ENCODE measurements around the gene RERG. TPM values are rescaled to one million over a fixed set of nuclear protein-coding genes. Genes with fewer than 3 reads are reported as not detected.

RERG gene
- total RNA-seq, 1 donor: not detected

DNA sequence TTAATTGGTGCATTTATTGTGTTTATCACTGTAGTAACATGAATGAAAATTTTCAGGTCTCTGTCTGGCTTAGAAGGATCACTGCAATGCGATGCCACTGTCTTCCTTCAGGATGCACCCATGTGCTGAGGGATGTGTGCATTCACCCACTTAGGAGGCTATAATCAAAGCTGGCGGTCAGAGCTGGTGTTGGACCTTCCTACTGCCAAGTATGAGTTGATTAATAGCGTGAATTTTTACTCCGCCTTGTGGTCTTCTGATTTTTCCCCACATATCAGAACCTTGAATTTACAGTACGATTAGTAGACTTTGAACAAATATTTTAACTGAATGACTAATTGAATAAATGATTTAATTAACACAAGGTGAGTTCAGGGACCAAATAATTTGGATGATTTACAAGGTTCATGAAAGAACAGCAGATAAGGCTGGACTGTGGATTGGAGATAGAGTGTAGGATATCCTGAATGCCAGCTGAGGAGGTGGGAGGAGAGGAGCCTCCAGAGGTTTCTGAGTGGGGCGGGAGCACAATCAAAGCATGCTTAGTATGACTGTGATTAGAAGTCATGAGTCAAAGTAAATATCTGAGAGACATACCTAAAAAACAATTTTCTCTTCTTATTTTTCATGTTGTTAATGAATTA, 50.1 kb downstream of the RERG start:
- no peak for DNase-seq (ENCODE audit: low read depth)
- TF ChIP-seq, protein P1, sequence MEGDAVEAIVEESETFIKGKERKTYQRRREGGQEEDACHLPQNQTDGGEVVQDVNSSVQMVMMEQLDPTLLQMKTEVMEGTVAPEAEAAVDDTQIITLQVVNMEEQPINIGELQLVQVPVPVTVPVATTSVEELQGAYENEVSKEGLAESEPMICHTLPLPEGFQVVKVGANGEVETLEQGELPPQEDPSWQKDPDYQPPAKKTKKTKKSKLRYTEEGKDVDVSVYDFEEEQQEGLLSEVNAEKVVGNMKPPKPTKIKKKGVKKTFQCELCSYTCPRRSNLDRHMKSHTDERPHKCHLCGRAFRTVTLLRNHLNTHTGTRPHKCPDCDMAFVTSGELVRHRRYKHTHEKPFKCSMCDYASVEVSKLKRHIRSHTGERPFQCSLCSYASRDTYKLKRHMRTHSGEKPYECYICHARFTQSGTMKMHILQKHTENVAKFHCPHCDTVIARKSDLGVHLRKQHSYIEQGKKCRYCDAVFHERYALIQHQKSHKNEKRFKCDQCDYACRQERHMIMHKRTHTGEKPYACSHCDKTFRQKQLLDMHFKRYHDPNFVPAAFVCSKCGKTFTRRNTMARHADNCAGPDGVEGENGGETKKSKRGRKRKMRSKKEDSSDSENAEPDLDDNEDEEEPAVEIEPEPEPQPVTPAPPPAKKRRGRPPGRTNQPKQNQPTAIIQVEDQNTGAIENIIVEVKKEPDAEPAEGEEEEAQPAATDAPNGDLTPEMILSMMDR (IDR thresholded peaks at IDR 0.05; ENCODE audit: insufficient read depth, low read length): no peak
- H3K4me3 ChIP-seq (ENCODE audit: low read depth, low read length): no peak overlapping the region

DNA sequence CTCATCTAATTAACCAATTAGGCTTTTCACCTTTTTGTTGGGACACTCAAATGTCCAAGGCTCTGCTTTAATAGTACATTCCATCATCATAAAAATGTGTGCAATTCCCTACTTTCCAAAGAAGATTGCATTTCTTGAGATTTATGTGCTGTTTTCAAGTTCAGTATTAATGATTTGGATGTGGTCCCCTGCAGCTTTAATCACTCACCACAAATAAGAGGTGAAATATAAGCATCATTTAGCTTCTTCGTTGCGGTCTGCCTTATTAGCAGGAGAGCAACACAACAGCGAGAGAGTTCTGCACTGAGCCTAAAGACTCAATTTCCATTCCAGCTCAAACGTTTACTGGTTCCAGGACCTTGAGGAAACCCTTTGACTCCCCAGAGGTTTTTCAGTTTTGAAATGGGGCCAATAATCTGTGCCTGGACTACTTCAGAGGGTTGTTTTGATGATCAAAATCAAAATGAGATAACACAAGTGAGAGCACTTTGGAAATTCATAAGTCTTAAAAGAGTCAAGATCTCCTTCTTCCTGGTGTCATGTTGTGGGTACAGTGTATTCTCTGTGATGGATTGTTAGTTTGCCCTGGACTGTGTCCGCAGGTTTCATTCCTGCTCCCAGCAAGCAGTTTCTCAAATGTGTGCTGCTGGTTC, 53.1 kb downstream of the RERG start:
- no peak overlapping the region for H3K4me3 ChIP-seq (ENCODE audit: low read depth, low read length)
- DNase-seq (ENCODE audit: low read depth): no peak
- TF ChIP-seq, protein P1 (IDR thresholded peaks at IDR 0.05; ENCODE audit: insufficient read depth, low read length): no peak

DNA sequence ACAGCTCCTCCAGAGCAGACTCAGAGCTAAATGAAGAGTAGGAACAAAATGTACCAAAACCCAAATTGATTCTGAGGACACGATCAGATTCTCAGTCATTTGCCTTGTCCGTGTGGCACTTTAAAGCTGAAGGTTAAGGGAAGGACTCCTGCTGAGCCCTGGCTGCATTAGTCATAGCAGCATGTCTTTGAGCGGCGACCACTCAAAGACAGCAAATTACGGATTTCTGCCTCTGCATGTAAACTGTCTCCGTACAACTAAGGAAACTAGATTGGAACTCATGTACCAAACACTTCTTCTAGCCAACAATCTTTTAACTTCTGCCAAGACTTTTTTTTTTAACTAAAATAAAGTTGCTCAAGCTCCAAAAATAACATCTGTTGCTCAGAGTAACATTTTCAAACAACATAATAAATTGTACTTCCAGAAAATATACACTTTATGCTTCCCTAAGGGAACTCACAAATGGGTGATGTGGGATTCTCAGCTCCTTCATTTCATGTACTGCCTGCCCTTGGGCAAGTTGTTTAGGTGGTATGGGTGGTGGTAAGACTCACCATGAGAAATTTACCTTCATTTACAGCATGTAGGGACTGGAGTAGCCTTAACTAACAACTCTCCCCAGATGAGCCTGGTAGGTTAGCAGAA, 56.1 kb downstream of the RERG start:
- DNase-seq (ENCODE audit: low read depth): no peak
- TF ChIP-seq, protein P1 (IDR thresholded peaks at IDR 0.05; ENCODE audit: insufficient read depth, low read length): no peak
- no peak overlapping the region for H3K4me3 ChIP-seq (ENCODE audit: low read depth, low read length)

DNA sequence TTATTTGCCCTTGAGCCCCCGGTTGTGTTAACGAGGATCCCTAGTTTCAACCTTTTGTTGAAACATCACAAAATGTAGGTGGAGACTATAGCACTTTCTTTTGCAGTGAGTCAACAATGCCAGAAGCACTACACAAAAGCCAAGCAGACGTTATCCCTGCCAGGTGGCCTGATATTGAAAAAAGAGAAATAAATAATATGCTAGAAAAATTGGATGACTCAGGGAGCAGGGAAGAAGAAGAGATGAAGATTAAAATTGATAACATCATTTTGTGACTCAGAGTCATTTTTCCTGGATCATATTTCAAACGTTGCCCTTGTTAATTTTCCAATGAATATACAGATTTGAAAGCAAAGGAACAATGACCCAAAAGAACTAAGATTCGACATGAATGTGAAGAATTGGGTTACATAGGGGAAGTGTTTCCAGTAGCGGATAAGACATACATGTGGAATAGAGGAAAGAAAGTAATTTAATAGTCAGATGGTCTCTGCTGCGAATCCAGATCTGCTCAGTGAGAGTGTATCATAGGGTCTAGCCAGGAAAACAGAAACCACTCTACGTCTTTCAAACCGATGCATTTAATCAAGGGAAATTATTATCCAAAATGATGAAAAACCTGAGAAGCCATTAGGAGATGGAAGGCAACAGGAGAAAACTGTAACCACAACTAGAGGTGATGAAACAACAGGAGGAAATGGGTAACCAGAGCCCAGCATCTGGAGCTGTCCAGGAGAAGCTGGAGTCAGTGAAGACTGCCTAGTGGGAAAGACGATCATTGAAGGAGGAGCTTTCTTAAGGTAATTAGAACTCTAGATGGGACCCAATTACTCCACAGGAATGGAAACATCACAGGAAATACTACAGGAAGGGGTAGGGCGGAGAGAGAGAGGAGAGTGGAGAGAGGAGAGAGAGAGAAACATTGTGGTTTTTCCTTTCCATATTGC, 57.9 kb downstream of the RERG start:
- no peak overlapping the region for H3K4me3 ChIP-seq (ENCODE audit: low read depth, low read length)
- TF ChIP-seq, protein P1 (IDR thresholded peaks at IDR 0.05; ENCODE audit: insufficient read depth, low read length): no peak
- no peak for DNase-seq (ENCODE audit: low read depth)

- TF ChIP-seq, protein P1 (IDR thresholded peaks at IDR 0.05; ENCODE audit: insufficient read depth, low read length): no peak
- no peak for DNase-seq (ENCODE audit: low read depth)
- no peak overlapping the region for H3K4me3 ChIP-seq (ENCODE audit: low read depth, low read length)
These were observed 63.1 kb downstream of the RERG start for GRCh38 chr12:15158083-15158482.

DNA sequence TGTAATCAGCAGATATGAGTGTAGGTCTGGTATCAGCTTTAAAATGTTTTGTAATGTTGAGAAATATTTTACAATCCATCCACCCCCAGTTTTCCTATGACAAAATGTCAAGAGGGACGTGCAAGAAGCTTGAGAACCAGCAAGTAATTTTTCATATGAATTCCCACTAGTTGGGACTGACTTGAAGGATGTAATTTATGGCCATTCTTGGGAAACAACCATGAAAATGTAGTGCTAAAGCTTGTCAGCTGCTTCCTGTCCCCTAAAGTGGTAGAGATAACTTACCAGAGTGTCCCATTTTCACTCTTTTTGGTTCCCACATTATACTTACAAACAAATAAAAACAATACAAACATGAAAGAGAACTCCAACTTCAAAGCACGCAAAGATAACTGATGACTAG, 63.9 kb downstream of the RERG start:
- no peak for DNase-seq (ENCODE audit: low read depth)
- H3K4me3 ChIP-seq (ENCODE audit: low read depth, low read length): no peak overlapping the region
- TF ChIP-seq, protein P1 (IDR thresholded peaks at IDR 0.05; ENCODE audit: insufficient read depth, low read length): no peak

Data from fibroblast of the aortic adventitia (primary cell).